Vagina (tissue), 2 donors: ENCODE measurements around the gene FSIP1.

ENCODE experiments used
- POLR2A ChIP-seq, 2 donors: fragments of 450-650 bp; IDR thresholded peaks; one replicate each; pipeline ENCODE4 v1.6.1; 2017; ENCODE audit warnings: antibody characterized with exemption in 2 of 2, mild to moderate bottlenecking in 2 of 2, moderate library complexity in 2 of 2
- POLR2AphosphoS5 ChIP-seq, 2 donors: sonication (generic); formaldehyde crosslinking; IDR thresholded peaks; one replicate each; pipeline ENCODE4 v1.9.0; 2017; ENCODE audit warnings: antibody characterized with exemption in 2 of 2, mild to moderate bottlenecking in 2 of 2, low read depth in 1 of 2; ENCODE audit not compliant: insufficient read depth in 1 of 2
- TF ChIP-seq, protein P1 (sequence below), 3 experiments: fragments of 450-650 bp in 2 of 3; fragments of 200-600 bp in 1 of 3; sonication (generic) in 1 of 3; IDR thresholded peaks; one replicate each; pipeline ENCODE4 v1.5.1; 2017 to 2019; ENCODE audit warnings: antibody characterized with exemption in 3 of 3, mild to moderate bottlenecking in 2 of 3, moderate library complexity in 2 of 3

DNA sequence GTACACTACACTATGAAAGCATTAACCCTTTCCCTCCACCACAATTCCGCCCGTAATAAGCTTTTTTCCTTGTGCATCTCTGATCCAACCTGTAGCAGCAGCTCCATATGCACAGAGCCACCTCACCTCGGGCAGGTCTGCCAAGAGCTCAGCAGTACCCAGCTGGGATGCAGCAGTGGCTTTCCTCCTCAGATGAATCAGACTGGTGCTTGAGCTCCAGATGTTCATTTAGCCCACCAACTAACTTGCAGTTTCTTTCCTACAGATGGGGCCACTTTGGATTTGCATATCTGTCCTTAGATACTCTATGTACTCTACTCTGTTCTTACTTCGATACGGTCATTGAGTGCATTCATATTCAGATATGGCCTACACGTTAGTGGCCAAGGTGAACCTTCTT, 14.8 kb upstream of the FSIP1 start:
- TF ChIP-seq, protein P1, sequence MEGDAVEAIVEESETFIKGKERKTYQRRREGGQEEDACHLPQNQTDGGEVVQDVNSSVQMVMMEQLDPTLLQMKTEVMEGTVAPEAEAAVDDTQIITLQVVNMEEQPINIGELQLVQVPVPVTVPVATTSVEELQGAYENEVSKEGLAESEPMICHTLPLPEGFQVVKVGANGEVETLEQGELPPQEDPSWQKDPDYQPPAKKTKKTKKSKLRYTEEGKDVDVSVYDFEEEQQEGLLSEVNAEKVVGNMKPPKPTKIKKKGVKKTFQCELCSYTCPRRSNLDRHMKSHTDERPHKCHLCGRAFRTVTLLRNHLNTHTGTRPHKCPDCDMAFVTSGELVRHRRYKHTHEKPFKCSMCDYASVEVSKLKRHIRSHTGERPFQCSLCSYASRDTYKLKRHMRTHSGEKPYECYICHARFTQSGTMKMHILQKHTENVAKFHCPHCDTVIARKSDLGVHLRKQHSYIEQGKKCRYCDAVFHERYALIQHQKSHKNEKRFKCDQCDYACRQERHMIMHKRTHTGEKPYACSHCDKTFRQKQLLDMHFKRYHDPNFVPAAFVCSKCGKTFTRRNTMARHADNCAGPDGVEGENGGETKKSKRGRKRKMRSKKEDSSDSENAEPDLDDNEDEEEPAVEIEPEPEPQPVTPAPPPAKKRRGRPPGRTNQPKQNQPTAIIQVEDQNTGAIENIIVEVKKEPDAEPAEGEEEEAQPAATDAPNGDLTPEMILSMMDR (IDR thresholded peaks at IDR 0.05) = no peak
- TF ChIP-seq POLR2A (IDR thresholded peaks at IDR 0.05) = no peak
- TF ChIP-seq POLR2AphosphoS5 (IDR thresholded peaks at IDR 0.05; ENCODE audit: insufficient read depth in 1 of 2, low read depth in 1 of 2) = no peak
